Thyroid gland (tissue), 4 donors: ENCODE measurements around the gene CGRRF1.

Experiments used
- POLR2A ChIP-seq, 2 donors: fragments of 450-650 bp; IDR thresholded peaks; one replicate each; pipeline ENCODE4 v1.6.1; 2017; ENCODE audit warnings: antibody characterized with exemption in 2 of 2, mild to moderate bottlenecking in 2 of 2, moderate library complexity in 1 of 2
- TF ChIP-seq, protein P1 (sequence below), 6 experiments: fragments of 200-600 bp in 3 of 6; fragments of 450-650 bp in 3 of 6; sonication (generic) in 3 of 6; IDR thresholded peaks; one replicate each; pipeline ENCODE4 v1.5.1; 2016 to 2019; ENCODE audit warnings: antibody characterized with exemption in 6 of 6, mild to moderate bottlenecking in 2 of 6, inconsistent platforms in 1 of 6, moderate library complexity in 1 of 6

DNA sequence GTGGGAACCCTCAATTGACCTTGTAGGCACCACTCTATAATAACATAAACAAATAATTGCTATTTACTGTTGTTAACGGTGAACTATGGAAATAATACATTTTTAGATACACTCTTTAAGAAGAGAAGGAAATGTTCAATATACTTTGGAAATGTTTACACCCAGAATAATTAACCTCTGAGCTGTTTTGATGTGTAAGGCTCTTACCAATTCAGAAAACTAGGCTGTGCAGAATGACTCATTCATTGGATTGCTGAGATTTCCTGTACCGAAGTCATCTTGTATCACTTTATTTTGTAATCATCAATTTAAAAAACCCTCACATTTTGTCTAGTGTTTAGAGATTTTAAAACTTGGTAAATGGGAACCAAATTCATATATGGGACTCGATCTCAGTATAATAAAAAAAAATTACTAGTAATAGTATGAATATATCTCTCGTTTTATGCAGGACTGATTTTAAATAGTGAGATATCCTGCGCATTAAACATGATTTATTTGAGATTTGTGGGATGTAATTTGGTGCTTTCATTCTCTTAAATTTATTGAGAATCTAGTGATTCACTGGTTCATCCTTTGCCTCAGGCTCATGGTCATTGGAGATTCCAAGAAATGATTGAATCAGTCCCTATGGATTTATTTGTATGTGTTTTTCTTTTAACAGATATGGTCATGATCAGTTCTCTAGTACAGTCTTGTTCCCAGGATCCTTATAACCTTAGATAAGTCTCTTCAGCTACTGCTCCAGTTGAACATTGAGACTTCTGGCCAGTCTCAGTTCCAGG lies 61.1 kb downstream of the CGRRF1 start:
- TF ChIP-seq, protein P1, sequence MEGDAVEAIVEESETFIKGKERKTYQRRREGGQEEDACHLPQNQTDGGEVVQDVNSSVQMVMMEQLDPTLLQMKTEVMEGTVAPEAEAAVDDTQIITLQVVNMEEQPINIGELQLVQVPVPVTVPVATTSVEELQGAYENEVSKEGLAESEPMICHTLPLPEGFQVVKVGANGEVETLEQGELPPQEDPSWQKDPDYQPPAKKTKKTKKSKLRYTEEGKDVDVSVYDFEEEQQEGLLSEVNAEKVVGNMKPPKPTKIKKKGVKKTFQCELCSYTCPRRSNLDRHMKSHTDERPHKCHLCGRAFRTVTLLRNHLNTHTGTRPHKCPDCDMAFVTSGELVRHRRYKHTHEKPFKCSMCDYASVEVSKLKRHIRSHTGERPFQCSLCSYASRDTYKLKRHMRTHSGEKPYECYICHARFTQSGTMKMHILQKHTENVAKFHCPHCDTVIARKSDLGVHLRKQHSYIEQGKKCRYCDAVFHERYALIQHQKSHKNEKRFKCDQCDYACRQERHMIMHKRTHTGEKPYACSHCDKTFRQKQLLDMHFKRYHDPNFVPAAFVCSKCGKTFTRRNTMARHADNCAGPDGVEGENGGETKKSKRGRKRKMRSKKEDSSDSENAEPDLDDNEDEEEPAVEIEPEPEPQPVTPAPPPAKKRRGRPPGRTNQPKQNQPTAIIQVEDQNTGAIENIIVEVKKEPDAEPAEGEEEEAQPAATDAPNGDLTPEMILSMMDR (IDR thresholded peaks at IDR 0.05): no peak
- TF ChIP-seq POLR2A (IDR thresholded peaks at IDR 0.05): no peak
